Activated CD4-positive, alpha-beta T cell treated with anti-CD3 and anti-CD28 coated beads, Interleukin-2, amount 10 ng/mL, durations not matched to agents 24 days and 14 days (primary cell): Measurements from ENCODE around the gene PPP1R12B. TPM values are rescaled to one million over a fixed set of nuclear protein-coding genes. Genes with fewer than 3 reads are reported as not detected.
"Not testable (repeated sequence)": the region's sequence is repeated elsewhere in the genome, so short reads cannot be mapped to it uniquely, and the experiment has no call there.

ENCODE experiments used
- DNase-seq: peaks from one replicate; pipeline ENCODE4 v3.0.0; 2022
- H3K27ac Mint-ChIP-seq: one replicate; pipeline ENCODE4 v1.8.0; 2022; ENCODE audit warnings: mild to moderate bottlenecking, mixed read lengths
- H3K27me3 Mint-ChIP-seq: one replicate; pipeline ENCODE4 v1.8.0; 2022; ENCODE audit warnings: mixed read lengths
- H3K36me3 Mint-ChIP-seq: one replicate; pipeline ENCODE4 v1.8.0; 2022; ENCODE audit warnings: low read depth, mild to moderate bottlenecking, mixed read lengths
- H3K4me1 Mint-ChIP-seq: one replicate; pipeline ENCODE4 v1.8.0; 2021; ENCODE audit warnings: mixed read lengths
- H3K4me3 Mint-ChIP-seq: one replicate; pipeline ENCODE4 v1.8.0; 2022; ENCODE audit warnings: mild to moderate bottlenecking, moderate library complexity, mixed read lengths
- H3K9me3 Mint-ChIP-seq: one replicate; pipeline ENCODE4 v1.8.0; 2021; ENCODE audit warnings: mixed read lengths
- intact Hi-C: fragments of 100-400 bp; cut with micrococcal nuclease; formaldehyde crosslinking; loops from one replicate; pipeline ENCODE4 v1.15.1; 2023
- total RNA-seq: library from RNA; stranded (reverse); gene quantifications from 2 replicates; pipeline ENCODE4 v1.2.3, GENCODE V29; 2022

PPP1R12B gene
- total RNA-seq, 1 donor from 2014 or later, result 14.8 TPM

- DNase-seq, result no peak
- H3K4me1 Mint-ChIP-seq, result peaks cover 21% of the 10 kb centered on the region
- H3K9me3 Mint-ChIP-seq, result no peaks in the 10 kb centered on the region
- H3K27me3 Mint-ChIP-seq, result peaks cover 68% of the 10 kb centered on the region
- H3K27ac Mint-ChIP-seq, result no peak overlapping the region
- intact Hi-C loops, result no loop called here
- no peaks in the 10 kb centered on the region for H3K36me3 Mint-ChIP-seq
- H3K4me3 Mint-ChIP-seq, result no peak overlapping the region
These were observed 283.7 kb downstream of the PPP1R12B start for GRCh38 chr1:202632241-202632640.

- DNase-seq, H3K36me3 Mint-ChIP-seq, intact Hi-C loops, H3K4me3 Mint-ChIP-seq, H3K9me3 Mint-ChIP-seq, H3K4me1 Mint-ChIP-seq, H3K27ac Mint-ChIP-seq: not testable (repeated sequence)
- peaks cover 80% of the 10 kb centered on the region for H3K27me3 Mint-ChIP-seq
These were observed 287.7 kb downstream of the PPP1R12B start for GRCh38 chr1:202636171-202636570.

GRCh38 chr1:202637321-202638018 is 289.0 kb downstream of the PPP1R12B start:
- DNase-seq, intact Hi-C loops, H3K27ac Mint-ChIP-seq, H3K9me3 Mint-ChIP-seq, H3K4me1 Mint-ChIP-seq, H3K4me3 Mint-ChIP-seq, H3K36me3 Mint-ChIP-seq: not testable (repeated sequence)
- peaks cover 81% of the 10 kb centered on the region for H3K27me3 Mint-ChIP-seq

DNA sequence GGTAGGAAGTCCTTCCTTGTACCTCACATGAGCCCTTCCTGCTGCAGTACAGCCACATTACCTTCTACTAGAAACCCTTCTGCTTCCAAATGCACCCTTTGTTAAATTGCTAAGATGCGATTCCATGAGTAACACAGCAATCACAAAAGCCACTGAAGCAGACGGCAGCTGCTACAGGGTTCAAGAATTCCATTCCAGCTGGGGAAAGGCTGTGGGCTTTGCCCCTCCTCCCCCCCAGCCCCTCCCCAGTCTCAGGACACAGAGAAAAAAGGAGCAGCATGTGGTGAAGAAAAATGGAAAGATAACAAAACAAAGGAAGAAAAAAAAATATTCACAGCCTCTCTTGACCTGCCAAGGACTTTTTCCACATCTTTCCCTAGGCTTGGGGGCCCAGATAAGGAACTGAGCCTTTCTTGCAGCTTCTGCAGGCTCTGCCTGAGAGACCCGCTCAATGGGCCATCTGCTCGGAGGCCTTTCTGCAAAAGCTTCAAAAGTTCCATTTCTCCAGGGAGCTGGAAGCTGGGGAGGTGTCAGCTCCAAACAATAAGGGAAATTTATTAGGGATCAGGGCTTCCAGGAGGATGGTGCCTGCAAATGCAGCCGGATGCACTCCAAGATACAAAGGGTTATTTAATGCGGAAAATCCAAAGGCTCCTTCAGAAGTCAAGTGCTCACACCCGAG is 289.7 kb downstream of the PPP1R12B start:
- no peak for DNase-seq
- Mint-ChIP-seq H3K27me3 (peaks cover 81% of the 10 kb centered on the region), H3K4me1 (peaks cover 2% of the 10 kb centered on the region), H3K36me3 (no peaks in the 10 kb centered on the region), H3K9me3 (no peaks in the 10 kb centered on the region), H3K4me3 (no peak overlapping the region), H3K27ac (no peak overlapping the region)
- intact Hi-C loops, result no loop called here

GRCh38 chr1:202638701-202639305 is 290.3 kb downstream of the PPP1R12B start:
- H3K36me3 Mint-ChIP-seq, DNase-seq, H3K4me3 Mint-ChIP-seq, H3K9me3 Mint-ChIP-seq, H3K4me1 Mint-ChIP-seq, H3K27ac Mint-ChIP-seq, intact Hi-C loops: not testable (repeated sequence)
- peaks cover 81% of the 10 kb centered on the region for H3K27me3 Mint-ChIP-seq

GRCh38 chr1:202639500-202639899 is 291.0 kb downstream of the PPP1R12B start:
- Mint-ChIP-seq H3K9me3 (no peaks in the 10 kb centered on the region), H3K36me3 (no peaks in the 10 kb centered on the region), H3K27me3 (peaks cover 83% of the 10 kb centered on the region), H3K4me1 (peaks cover 9% of the 10 kb centered on the region), H3K27ac (no peak overlapping the region), H3K4me3 (no peak overlapping the region)
- intact Hi-C loops, result no loop called here
- DNase-seq, result no peak

- DNase-seq, result no peak
- no peaks in the 10 kb centered on the region for H3K36me3 Mint-ChIP-seq
- intact Hi-C loops, result no loop called here
- no peaks in the 10 kb centered on the region for H3K9me3 Mint-ChIP-seq
- peaks cover 10% of the 10 kb centered on the region for H3K4me1 Mint-ChIP-seq
- no peak overlapping the region for H3K27ac Mint-ChIP-seq
- no peak overlapping the region for H3K4me3 Mint-ChIP-seq
- H3K27me3 Mint-ChIP-seq, result peaks cover 90% of the 10 kb centered on the region
These were observed 293.7 kb downstream of the PPP1R12B start for GRCh38 chr1:202642212-202642611.

Other genes starting within 250 kb of the PPP1R12B start
- gene GPR37L1, start 225.8 kb upstream of the PPP1R12B start, total RNA-seq, result not detected in 2 replicates
- 51.9 and 57.4 TPM in 2 replicates for gene ARL8A, start 204.0 kb upstream of the PPP1R12B start, total RNA-seq
- gene PTPN7, start 188.1 kb upstream of the PPP1R12B start, total RNA-seq, result 475 and 478 TPM in 2 replicates
- not detected in 2 replicates for gene LGR6, start 154.9 kb upstream of the PPP1R12B start, total RNA-seq
- 92.4 and 109 TPM in 2 replicates for gene UBE2T, start 6.8 kb upstream of the PPP1R12B start, total RNA-seq